PC-9 (cell line): Measurements from ENCODE around the gene PDLIM5. TPM values are rescaled to one million over a fixed set of nuclear protein-coding genes. Genes with fewer than 3 reads are reported as not detected.

ENCODE experiments used
- BruUV-seq: library from RNA; stranded (reverse); fragments of 400-500 nt; replicated peaks from 2 replicates; lab custom pipeline; 2021; lab: Mats Ljungman, UMichigan
- CTCF ChIA-PET: fragments of 300-600 bp; sonication (Branson Sonifier 250); formaldehyde crosslinking; loops from one replicate; lab custom pipeline; 2022; ENCODE audit warnings: antibody characterized with exemption; lab: Charles Lee
- POLR2A ChIA-PET: fragments of 300-600 bp; sonication (Branson Sonifier 250); formaldehyde crosslinking; loops from one replicate; lab custom pipeline; 2022; ENCODE audit warnings: antibody characterized with exemption; ENCODE audit not compliant: unreplicated experiment; lab: Charles Lee
- DNase-seq, 2 experiments: peaks; one replicate each; pipeline versions ENCODE4 v3.0.0 to v3.0.0-alpha.2; 2015 to 2022; ENCODE audit warnings: mixed read lengths in 1 of 2
- H2AFZ ChIP-seq: fragments of 200-600 bp; sonication (generic); 2 replicates; pipeline ENCODE4 v1.8.1; 2017; ENCODE audit warnings: antibody characterized with exemption
- H3F3A ChIP-seq: fragments of 200-600 bp; sonication (generic); 2 replicates; pipeline ENCODE4 v1.8.1; 2017; ENCODE audit warnings: antibody characterized with exemption, mild to moderate bottlenecking, low read depth; ENCODE audit not compliant: insufficient read depth
- H3K27ac ChIP-seq: fragments of 200-600 bp; sonication (generic); 2 replicates; pipeline ENCODE4 v1.6.1; 2016; ENCODE audit warnings: mixed run types
- H3K27me3 ChIP-seq: fragments of 200-600 bp; sonication (generic); 2 replicates; pipeline ENCODE4 v1.6.1; 2016; ENCODE audit warnings: low read depth, mixed run types; ENCODE audit not compliant: insufficient read depth
- H3K36me3 ChIP-seq: fragments of 200-600 bp; sonication (generic); 2 replicates; pipeline ENCODE4 v1.6.1; 2016; ENCODE audit warnings: low read depth, mixed run types
- H3K4me1 ChIP-seq: fragments of 200-600 bp; sonication (generic); replicated peaks from 2 replicates; pipeline ENCODE4 v1.6.1; 2016; ENCODE audit warnings: mixed run types; ENCODE audit not compliant: insufficient read depth
- H3K4me2 ChIP-seq: fragments of 200-600 bp; sonication (generic); 2 replicates; pipeline ENCODE4 v1.6.1; 2017; ENCODE audit warnings: mixed run types
- H3K4me3 ChIP-seq: fragments of 200-600 bp; sonication (generic); 2 replicates; pipeline ENCODE4 v1.6.1; 2016; ENCODE audit warnings: mixed run types
- H3K79me2 ChIP-seq: fragments of 200-600 bp; sonication (generic); 2 replicates; pipeline ENCODE4 v1.6.1; 2017; ENCODE audit warnings: low read depth, mixed run types
- H3K9me2 ChIP-seq: fragments of 200-600 bp; sonication (generic); 2 replicates; pipeline ENCODE4 v1.8.1; 2017; ENCODE audit warnings: mild to moderate bottlenecking; ENCODE audit not compliant: insufficient read depth
- H3K9me3 ChIP-seq: fragments of 200-600 bp; sonication (generic); 2 replicates; pipeline ENCODE4 v1.8.1; 2016; ENCODE audit warnings: low read depth; ENCODE audit not compliant: insufficient read depth
- H4K20me1 ChIP-seq: fragments of 200-600 bp; sonication (generic); 2 replicates; pipeline ENCODE4 v1.8.1; 2017; ENCODE audit not compliant: insufficient read depth
- CTCF ChIP-seq: fragments of 200-600 bp; sonication (generic); conservative IDR thresholded peaks from 2 replicates; pipeline ENCODE4 v1.6.1; 2017; ENCODE audit warnings: mixed run types, antibody characterized with exemption, mild to moderate bottlenecking, moderate library complexity
- EZH2 ChIP-seq: fragments of 200-600 bp; sonication (generic); IDR thresholded peaks from 2 replicates; pipeline ENCODE4 v1.8.0; 2017; ENCODE audit warnings: antibody characterized with exemption, low read depth
- intact Hi-C: fragments of 100-400 bp; cut with micrococcal nuclease; formaldehyde crosslinking; loops from one replicate; pipeline ENCODE4 v1.10.0; 2022; ENCODE audit not compliant: unreplicated experiment
- total RNA-seq: library from RNA; stranded (reverse); gene quantifications from 2 replicates; pipeline ENCODE4 v1.2.3, GENCODE V29; 2021

The PDLIM5 gene
- total RNA-seq, 1 experiment from 2014 or later = 130 TPM

- intact Hi-C loops = no loop called here
Measured at GRCh38 chr4:94439606-94440005, 12.1 kb upstream of the PDLIM5 start.

GRCh38 chr4:94441838-94442237 is 9.9 kb upstream of the PDLIM5 start:
- H3K4me1 ChIP-seq = no peaks in the 10 kb centered on the region
- H3K4me2 ChIP-seq = no peak overlapping the region
- H3K9me2 ChIP-seq = no peaks in the 10 kb centered on the region
- no peak overlapping the region for H2AFZ ChIP-seq
- no peaks in the 10 kb centered on the region for H4K20me1 ChIP-seq
- intact Hi-C loops = no loop called here
- no peaks in the 10 kb centered on the region for H3F3A ChIP-seq
- H3K27ac ChIP-seq = no peak overlapping the region
- no peak for TF ChIP-seq CTCF
- H3K9me3 ChIP-seq = no peaks in the 10 kb centered on the region
- POLR2A ChIA-PET = no interaction called here
- H3K36me3 ChIP-seq = no peaks in the 10 kb centered on the region
- H3K79me2 ChIP-seq = no peaks in the 10 kb centered on the region
- H3K27me3 ChIP-seq = no peaks in the 10 kb centered on the region
- H3K4me3 ChIP-seq = no peak overlapping the region
- no TSS peak for BruUV-seq
- DNase-seq = no peak
- CTCF ChIA-PET = interaction anchor here (0.7 kb wide), 1 partner anchor 12 kb away, joined by 5 read pairs; no protein-coding TSS in a partner anchor

More at GRCh38 chr4:94439606-94440005, 12.1 kb upstream of the PDLIM5 start:
- DNase-seq = no peak
- ChIA-PET POLR2A (no interaction called here), CTCF (no interaction called here)
- Histone ChIP-seq H3K79me2 (no peaks in the 10 kb centered on the region), H3F3A (no peaks in the 10 kb centered on the region), H3K36me3 (no peaks in the 10 kb centered on the region), H3K27ac (no peak overlapping the region), H3K9me3 (no peaks in the 10 kb centered on the region), H3K4me1 (no peaks in the 10 kb centered on the region), H3K4me2 (no peak overlapping the region), H4K20me1 (no peaks in the 10 kb centered on the region), H3K9me2 (no peaks in the 10 kb centered on the region), H2AFZ (no peak overlapping the region), H3K4me3 (no peak overlapping the region), H3K27me3 (no peaks in the 10 kb centered on the region)
- TF ChIP-seq EZH2 (no peak), CTCF (no peak)
- no TSS peak for BruUV-seq

- DNase-seq = no peak
- H3K79me2 ChIP-seq = no peaks in the 10 kb centered on the region
- no peaks in the 10 kb centered on the region for H3K36me3 ChIP-seq
- H3K27ac ChIP-seq = no peak overlapping the region
- H4K20me1 ChIP-seq = no peaks in the 10 kb centered on the region
- ChIA-PET POLR2A (no interaction called here), CTCF (no interaction called here)
- H3K27me3 ChIP-seq = no peaks in the 10 kb centered on the region
- TF ChIP-seq CTCF (no peak), EZH2 (no peak)
- intact Hi-C loops = no loop called here
- no peaks in the 10 kb centered on the region for H3K9me3 ChIP-seq
- no peaks in the 10 kb centered on the region for H3F3A ChIP-seq
- H3K4me3 ChIP-seq = no peak overlapping the region
- H3K9me2 ChIP-seq = no peaks in the 10 kb centered on the region
- H3K4me1 ChIP-seq = 0 out of 2 replicates have a peak, but pooled peaks cover 2% of the 10 kb centered on the region
- BruUV-seq = no TSS peak
- H2AFZ ChIP-seq = no peak overlapping the region
- H3K4me2 ChIP-seq = no peak overlapping the region
Measured at GRCh38 chr4:94442251-94442650, 9.5 kb upstream of the PDLIM5 start.
